Type B pancreatic cell (in vitro differentiated cells): ENCODE measurements around the gene KCNN3. TPM values are rescaled to one million over a fixed set of nuclear protein-coding genes. Genes with fewer than 3 reads are reported as not detected.
A peak's percentile ranks its signal among the peaks of the same experiment; 100 is the strongest.

ENCODE experiments used
- DNase-seq: peaks from one replicate; pipeline ENCODE4 v3.0.0; 2021; ENCODE audit warnings: mixed read lengths; ENCODE audit not compliant: unreplicated experiment; ENCODE audit errors: extremely low spot score
- H3K27ac Mint-ChIP-seq: 2 replicates; pipeline ENCODE4 v1.8.0; 2021; ENCODE audit warnings: mild to moderate bottlenecking, mixed read lengths
- H3K27me3 Mint-ChIP-seq: 2 replicates; pipeline ENCODE4 v1.8.0; 2021; ENCODE audit warnings: mixed read lengths
- H3K36me3 Mint-ChIP-seq: 2 replicates; pipeline ENCODE4 v1.8.0; 2021; ENCODE audit warnings: mixed read lengths
- H3K4me1 Mint-ChIP-seq: one replicate; pipeline ENCODE4 v1.8.0; 2021; ENCODE audit warnings: mixed read lengths; ENCODE audit not compliant: unreplicated experiment
- H3K4me3 Mint-ChIP-seq: 2 replicates; pipeline ENCODE4 v1.8.0; 2021; ENCODE audit warnings: mild to moderate bottlenecking, mixed read lengths
- H3K9me3 Mint-ChIP-seq: 2 replicates; pipeline ENCODE4 v1.8.0; 2021; ENCODE audit warnings: mixed read lengths
- CTCF ChIP-seq: fragments of 200-600 bp; sonication (generic); conservative IDR thresholded peaks from 2 replicates; pipeline ENCODE4 v1.5.0; 2021; ENCODE audit warnings: antibody characterized with exemption, mild to moderate bottlenecking
- total RNA-seq: library from RNA; stranded (reverse); gene quantifications from 2 replicates; pipeline ENCODE4 v1.2.1, GENCODE V29; 2021; ENCODE audit warnings: low replicate concordance

The KCNN3 gene
- total RNA-seq, 1 donor from 2014 or later: 3.8 TPM

- Mint-ChIP-seq H3K4me1 (no peaks in the 10 kb centered on the region), H3K27me3 (peaks cover 19% of the 10 kb centered on the region), H3K4me3 (no peak overlapping the region), H3K27ac (no peak overlapping the region), H3K9me3 (no peaks in the 10 kb centered on the region), H3K36me3 (no peaks in the 10 kb centered on the region)
- TF ChIP-seq CTCF: peak; percentile 96
- DNase-seq: peak; percentile 87
These were observed 8.4 kb upstream of the KCNN3 start for GRCh38 chr1:154878371-154879037.

- H3K4me3 Mint-ChIP-seq: no peak overlapping the region
- DNase-seq: no peak
- H3K4me1 Mint-ChIP-seq: no peaks in the 10 kb centered on the region
- no peak overlapping the region for H3K27ac Mint-ChIP-seq
- no peaks in the 10 kb centered on the region for H3K36me3 Mint-ChIP-seq
- H3K27me3 Mint-ChIP-seq: peaks cover 19% of the 10 kb centered on the region
- no peak for TF ChIP-seq CTCF
- no peaks in the 10 kb centered on the region for H3K9me3 Mint-ChIP-seq
These were observed 7.4 kb upstream of the KCNN3 start for GRCh38 chr1:154877370-154877974.

- H3K9me3 Mint-ChIP-seq: no peaks in the 10 kb centered on the region
- no peak overlapping the region for H3K27ac Mint-ChIP-seq
- H3K36me3 Mint-ChIP-seq: no peaks in the 10 kb centered on the region
- TF ChIP-seq CTCF: no peak
- H3K27me3 Mint-ChIP-seq: peaks cover 13% of the 10 kb centered on the region
- H3K4me3 Mint-ChIP-seq: no peak overlapping the region
- DNase-seq: no peak
- no peaks in the 10 kb centered on the region for H3K4me1 Mint-ChIP-seq
These were observed 6.8 kb upstream of the KCNN3 start for GRCh38 chr1:154876842-154877369.

- DNase-seq: no peak
- no peaks in the 10 kb centered on the region for H3K9me3 Mint-ChIP-seq
- H3K27me3 Mint-ChIP-seq: peaks cover 10% of the 10 kb centered on the region
- H3K27ac Mint-ChIP-seq: no peak overlapping the region
- H3K4me1 Mint-ChIP-seq: peaks cover 17% of the 10 kb centered on the region
- no peak for TF ChIP-seq CTCF
- H3K4me3 Mint-ChIP-seq: no peak overlapping the region
- H3K36me3 Mint-ChIP-seq: no peaks in the 10 kb centered on the region
These were observed 4.4 kb upstream of the KCNN3 start for GRCh38 chr1:154874465-154874864.

- H3K36me3 Mint-ChIP-seq: no peaks in the 10 kb centered on the region
- H3K4me3 Mint-ChIP-seq: no peak overlapping the region
- H3K9me3 Mint-ChIP-seq: no peaks in the 10 kb centered on the region
- no peak overlapping the region for H3K27ac Mint-ChIP-seq
- peaks cover 26% of the 10 kb centered on the region for H3K4me1 Mint-ChIP-seq
- H3K27me3 Mint-ChIP-seq: peaks cover 19% of the 10 kb centered on the region
- no peak for DNase-seq
- no peak for TF ChIP-seq CTCF
These were observed 3.4 kb upstream of the KCNN3 start for GRCh38 chr1:154873321-154873950.
